H1 (cell line): Measurements from ENCODE around the gene PRKG2.

Experiments used
- BRCA1 ChIP-seq: IDR thresholded peaks from 2 replicates; pipeline ENCODE4 v1.6.1; 2012; ENCODE audit warnings: low read depth, low read length, improper control_type of control experiment
- KDM1A ChIP-seq: fragments of 200-600, 300-600 bp; sonication (generic); IDR thresholded peaks from 2 replicates; pipeline ENCODE4 v1.7.1; 2016; ENCODE audit warnings: mild to moderate bottlenecking, low read length, borderline replicate concordance
- POLR2A ChIP-seq, 2 experiments: IDR thresholded peaks; 1 replicate in 1 of 2; 2 replicates in 1 of 2; pipeline ENCODE4 v1.6.1; 2011; ENCODE audit warnings: low read depth in 2 of 2, low read length in 2 of 2, mild to moderate bottlenecking in 2 of 2; ENCODE audit errors: control extremely low read depth in 1 of 2
- SIRT6 ChIP-seq: IDR thresholded peaks from one replicate; pipeline ENCODE4 v1.7.1; 2012; ENCODE audit warnings: low read length, inconsistent platforms
- TAF1 ChIP-seq: IDR thresholded peaks from 2 replicates; pipeline ENCODE4 v1.6.1; 2011; ENCODE audit warnings: mild to moderate bottlenecking, low read depth, low read length
- TCF12 ChIP-seq: IDR thresholded peaks from 2 replicates; pipeline ENCODE4 v1.6.1; 2011; ENCODE audit warnings: low read depth, mild to moderate bottlenecking, low read length
- TF ChIP-seq, protein P1 (sequence below), 3 experiments: IDR thresholded peaks; 1 replicate in 2 of 3; 2 replicates in 1 of 3; pipeline versions ENCODE4 v1.5.1 to v1.6.1; 2011; ENCODE audit warnings: low read length in 3 of 3, mild to moderate bottlenecking in 3 of 3, inconsistent platforms in 2 of 3, low read depth in 1 of 3, moderate library complexity in 1 of 3; ENCODE audit not compliant: insufficient read depth in 1 of 3; ENCODE audit errors: control extremely low read depth in 1 of 3
- TF ChIP-seq, protein P2 (sequence below): fragments of 300-600 bp; sonication (generic); IDR thresholded peaks from 2 replicates; pipeline ENCODE4 v1.7.1; 2012; ENCODE audit warnings: low read length, moderate library complexity, mild to moderate bottlenecking, inconsistent platforms; ENCODE audit not compliant: insufficient replicate concordance

DNA sequence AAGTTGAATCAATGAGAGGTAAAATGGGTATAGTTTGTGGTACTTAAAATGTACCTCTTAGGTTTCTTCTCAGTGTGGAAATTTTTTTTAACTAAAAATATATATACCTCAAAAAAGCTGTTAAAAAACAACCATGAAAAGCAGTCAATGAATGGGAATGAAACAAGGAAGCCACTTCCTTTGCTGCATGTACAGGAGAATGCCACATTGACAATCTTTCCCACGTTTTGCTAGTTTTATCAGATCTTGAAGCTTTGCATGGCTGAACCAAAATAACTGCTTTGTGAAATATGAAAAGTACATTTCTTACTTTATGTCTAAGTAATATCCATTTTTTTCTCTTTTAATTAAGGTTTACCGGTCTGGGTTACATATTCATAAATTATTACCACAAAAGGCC lies 71.8 kb downstream of the PRKG2 start:
- TF ChIP-seq TAF1: no peak
- no peak for TF ChIP-seq BRCA1
- no peak for TF ChIP-seq SIRT6
- TF ChIP-seq POLR2A (IDR thresholded peaks at IDR 0.05; ENCODE audit: control extremely low read depth in 1 of 2, low read depth in 2 of 2, low read length in 2 of 2): no peak
- no peak for TF ChIP-seq TCF12
- TF ChIP-seq, protein P1, sequence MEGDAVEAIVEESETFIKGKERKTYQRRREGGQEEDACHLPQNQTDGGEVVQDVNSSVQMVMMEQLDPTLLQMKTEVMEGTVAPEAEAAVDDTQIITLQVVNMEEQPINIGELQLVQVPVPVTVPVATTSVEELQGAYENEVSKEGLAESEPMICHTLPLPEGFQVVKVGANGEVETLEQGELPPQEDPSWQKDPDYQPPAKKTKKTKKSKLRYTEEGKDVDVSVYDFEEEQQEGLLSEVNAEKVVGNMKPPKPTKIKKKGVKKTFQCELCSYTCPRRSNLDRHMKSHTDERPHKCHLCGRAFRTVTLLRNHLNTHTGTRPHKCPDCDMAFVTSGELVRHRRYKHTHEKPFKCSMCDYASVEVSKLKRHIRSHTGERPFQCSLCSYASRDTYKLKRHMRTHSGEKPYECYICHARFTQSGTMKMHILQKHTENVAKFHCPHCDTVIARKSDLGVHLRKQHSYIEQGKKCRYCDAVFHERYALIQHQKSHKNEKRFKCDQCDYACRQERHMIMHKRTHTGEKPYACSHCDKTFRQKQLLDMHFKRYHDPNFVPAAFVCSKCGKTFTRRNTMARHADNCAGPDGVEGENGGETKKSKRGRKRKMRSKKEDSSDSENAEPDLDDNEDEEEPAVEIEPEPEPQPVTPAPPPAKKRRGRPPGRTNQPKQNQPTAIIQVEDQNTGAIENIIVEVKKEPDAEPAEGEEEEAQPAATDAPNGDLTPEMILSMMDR (IDR thresholded peaks at IDR 0.05; ENCODE audit: control extremely low read depth in 1 of 3, insufficient read depth in 1 of 3, low read depth in 1 of 3, low read length in 3 of 3): no peak
- TF ChIP-seq, protein P2, sequence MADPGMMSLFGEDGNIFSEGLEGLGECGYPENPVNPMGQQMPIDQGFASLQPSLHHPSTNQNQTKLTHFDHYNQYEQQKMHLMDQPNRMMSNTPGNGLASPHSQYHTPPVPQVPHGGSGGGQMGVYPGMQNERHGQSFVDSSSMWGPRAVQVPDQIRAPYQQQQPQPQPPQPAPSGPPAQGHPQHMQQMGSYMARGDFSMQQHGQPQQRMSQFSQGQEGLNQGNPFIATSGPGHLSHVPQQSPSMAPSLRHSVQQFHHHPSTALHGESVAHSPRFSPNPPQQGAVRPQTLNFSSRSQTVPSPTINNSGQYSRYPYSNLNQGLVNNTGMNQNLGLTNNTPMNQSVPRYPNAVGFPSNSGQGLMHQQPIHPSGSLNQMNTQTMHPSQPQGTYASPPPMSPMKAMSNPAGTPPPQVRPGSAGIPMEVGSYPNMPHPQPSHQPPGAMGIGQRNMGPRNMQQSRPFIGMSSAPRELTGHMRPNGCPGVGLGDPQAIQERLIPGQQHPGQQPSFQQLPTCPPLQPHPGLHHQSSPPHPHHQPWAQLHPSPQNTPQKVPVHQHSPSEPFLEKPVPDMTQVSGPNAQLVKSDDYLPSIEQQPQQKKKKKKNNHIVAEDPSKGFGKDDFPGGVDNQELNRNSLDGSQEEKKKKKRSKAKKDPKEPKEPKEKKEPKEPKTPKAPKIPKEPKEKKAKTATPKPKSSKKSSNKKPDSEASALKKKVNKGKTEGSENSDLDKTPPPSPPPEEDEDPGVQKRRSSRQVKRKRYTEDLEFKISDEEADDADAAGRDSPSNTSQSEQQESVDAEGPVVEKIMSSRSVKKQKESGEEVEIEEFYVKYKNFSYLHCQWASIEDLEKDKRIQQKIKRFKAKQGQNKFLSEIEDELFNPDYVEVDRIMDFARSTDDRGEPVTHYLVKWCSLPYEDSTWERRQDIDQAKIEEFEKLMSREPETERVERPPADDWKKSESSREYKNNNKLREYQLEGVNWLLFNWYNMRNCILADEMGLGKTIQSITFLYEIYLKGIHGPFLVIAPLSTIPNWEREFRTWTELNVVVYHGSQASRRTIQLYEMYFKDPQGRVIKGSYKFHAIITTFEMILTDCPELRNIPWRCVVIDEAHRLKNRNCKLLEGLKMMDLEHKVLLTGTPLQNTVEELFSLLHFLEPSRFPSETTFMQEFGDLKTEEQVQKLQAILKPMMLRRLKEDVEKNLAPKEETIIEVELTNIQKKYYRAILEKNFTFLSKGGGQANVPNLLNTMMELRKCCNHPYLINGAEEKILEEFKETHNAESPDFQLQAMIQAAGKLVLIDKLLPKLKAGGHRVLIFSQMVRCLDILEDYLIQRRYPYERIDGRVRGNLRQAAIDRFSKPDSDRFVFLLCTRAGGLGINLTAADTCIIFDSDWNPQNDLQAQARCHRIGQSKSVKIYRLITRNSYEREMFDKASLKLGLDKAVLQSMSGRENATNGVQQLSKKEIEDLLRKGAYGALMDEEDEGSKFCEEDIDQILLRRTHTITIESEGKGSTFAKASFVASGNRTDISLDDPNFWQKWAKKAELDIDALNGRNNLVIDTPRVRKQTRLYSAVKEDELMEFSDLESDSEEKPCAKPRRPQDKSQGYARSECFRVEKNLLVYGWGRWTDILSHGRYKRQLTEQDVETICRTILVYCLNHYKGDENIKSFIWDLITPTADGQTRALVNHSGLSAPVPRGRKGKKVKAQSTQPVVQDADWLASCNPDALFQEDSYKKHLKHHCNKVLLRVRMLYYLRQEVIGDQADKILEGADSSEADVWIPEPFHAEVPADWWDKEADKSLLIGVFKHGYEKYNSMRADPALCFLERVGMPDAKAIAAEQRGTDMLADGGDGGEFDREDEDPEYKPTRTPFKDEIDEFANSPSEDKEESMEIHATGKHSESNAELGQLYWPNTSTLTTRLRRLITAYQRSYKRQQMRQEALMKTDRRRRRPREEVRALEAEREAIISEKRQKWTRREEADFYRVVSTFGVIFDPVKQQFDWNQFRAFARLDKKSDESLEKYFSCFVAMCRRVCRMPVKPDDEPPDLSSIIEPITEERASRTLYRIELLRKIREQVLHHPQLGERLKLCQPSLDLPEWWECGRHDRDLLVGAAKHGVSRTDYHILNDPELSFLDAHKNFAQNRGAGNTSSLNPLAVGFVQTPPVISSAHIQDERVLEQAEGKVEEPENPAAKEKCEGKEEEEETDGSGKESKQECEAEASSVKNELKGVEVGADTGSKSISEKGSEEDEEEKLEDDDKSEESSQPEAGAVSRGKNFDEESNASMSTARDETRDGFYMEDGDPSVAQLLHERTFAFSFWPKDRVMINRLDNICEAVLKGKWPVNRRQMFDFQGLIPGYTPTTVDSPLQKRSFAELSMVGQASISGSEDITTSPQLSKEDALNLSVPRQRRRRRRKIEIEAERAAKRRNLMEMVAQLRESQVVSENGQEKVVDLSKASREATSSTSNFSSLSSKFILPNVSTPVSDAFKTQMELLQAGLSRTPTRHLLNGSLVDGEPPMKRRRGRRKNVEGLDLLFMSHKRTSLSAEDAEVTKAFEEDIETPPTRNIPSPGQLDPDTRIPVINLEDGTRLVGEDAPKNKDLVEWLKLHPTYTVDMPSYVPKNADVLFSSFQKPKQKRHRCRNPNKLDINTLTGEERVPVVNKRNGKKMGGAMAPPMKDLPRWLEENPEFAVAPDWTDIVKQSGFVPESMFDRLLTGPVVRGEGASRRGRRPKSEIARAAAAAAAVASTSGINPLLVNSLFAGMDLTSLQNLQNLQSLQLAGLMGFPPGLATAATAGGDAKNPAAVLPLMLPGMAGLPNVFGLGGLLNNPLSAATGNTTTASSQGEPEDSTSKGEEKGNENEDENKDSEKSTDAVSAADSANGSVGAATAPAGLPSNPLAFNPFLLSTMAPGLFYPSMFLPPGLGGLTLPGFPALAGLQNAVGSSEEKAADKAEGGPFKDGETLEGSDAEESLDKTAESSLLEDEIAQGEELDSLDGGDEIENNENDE: no peak
- TF ChIP-seq KDM1A: no peak
